DOHH2 (cell line): ENCODE data around the gene CHKB.

Experiments
- EZH2phosphoT487 ChIP-seq: fragments of 200-600 bp; sonication (generic); IDR thresholded peaks from 2 replicates; pipeline ENCODE4 v1.6.1; 2017; ENCODE audit warnings: borderline replicate concordance, mild to moderate bottlenecking, antibody characterized with exemption, low read length, moderate library complexity, mixed read lengths
- TF ChIP-seq, protein P1 (sequence below): fragments of 200-600 bp; sonication (generic); IDR thresholded peaks from one replicate; pipeline ENCODE4 v1.5.1; 2014; ENCODE audit warnings: antibody characterized with exemption, mild to moderate bottlenecking, low read depth, low read length; ENCODE audit not compliant: poor library complexity, severe bottlenecking

DNA sequence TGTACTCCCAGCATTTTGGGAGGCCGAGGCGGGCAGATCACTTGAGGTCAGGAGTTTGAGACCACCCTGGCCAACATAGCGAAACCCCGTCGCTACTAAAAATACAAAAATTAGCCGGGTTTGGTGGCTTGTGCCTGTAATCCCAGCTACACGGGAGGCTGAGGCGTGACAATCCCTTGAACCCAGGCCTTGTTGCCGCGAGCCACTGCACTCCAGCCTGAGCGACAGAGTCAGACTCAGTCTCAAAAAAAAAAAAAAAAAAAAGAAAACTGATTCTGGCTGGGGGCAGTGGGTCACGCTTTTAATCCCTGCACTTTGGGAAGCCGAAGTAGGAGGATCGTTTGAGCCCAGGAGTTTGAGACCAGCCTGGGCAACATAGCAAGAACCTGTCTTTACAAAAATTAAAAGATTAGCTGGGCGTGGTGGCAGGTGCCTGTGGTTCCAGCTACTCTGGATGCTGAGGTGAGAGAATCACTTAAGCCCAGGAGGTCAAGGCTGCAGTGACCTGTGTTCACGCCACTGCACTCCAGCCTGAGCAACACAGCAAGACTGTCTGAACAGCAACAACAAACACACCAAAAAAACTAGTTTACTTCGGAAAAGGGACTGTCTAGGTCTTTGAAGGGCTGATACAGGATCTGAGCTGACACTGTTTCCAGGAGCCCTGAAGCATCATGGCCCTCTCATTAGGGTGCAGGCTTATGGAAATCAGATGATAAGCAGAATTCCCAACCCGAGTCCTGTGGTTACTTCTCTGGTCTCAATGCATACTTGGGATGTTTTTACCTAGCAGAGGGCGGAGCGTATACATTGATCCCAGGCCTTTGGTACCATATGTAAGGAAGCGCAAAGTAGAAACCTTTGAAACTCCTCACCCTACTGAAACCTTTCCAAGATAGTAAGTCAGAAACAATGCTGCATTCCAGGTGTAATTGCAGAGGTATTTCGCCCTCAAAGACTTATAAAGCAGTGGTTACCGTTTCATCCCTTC, 1.8 kb upstream of the CHKB start:
- TF ChIP-seq, protein P1, sequence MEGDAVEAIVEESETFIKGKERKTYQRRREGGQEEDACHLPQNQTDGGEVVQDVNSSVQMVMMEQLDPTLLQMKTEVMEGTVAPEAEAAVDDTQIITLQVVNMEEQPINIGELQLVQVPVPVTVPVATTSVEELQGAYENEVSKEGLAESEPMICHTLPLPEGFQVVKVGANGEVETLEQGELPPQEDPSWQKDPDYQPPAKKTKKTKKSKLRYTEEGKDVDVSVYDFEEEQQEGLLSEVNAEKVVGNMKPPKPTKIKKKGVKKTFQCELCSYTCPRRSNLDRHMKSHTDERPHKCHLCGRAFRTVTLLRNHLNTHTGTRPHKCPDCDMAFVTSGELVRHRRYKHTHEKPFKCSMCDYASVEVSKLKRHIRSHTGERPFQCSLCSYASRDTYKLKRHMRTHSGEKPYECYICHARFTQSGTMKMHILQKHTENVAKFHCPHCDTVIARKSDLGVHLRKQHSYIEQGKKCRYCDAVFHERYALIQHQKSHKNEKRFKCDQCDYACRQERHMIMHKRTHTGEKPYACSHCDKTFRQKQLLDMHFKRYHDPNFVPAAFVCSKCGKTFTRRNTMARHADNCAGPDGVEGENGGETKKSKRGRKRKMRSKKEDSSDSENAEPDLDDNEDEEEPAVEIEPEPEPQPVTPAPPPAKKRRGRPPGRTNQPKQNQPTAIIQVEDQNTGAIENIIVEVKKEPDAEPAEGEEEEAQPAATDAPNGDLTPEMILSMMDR = no peak
- TF ChIP-seq EZH2phosphoT487 = no peak
